ENCODE measurements around the gene LSM7.

The LSM7 gene

DNA sequence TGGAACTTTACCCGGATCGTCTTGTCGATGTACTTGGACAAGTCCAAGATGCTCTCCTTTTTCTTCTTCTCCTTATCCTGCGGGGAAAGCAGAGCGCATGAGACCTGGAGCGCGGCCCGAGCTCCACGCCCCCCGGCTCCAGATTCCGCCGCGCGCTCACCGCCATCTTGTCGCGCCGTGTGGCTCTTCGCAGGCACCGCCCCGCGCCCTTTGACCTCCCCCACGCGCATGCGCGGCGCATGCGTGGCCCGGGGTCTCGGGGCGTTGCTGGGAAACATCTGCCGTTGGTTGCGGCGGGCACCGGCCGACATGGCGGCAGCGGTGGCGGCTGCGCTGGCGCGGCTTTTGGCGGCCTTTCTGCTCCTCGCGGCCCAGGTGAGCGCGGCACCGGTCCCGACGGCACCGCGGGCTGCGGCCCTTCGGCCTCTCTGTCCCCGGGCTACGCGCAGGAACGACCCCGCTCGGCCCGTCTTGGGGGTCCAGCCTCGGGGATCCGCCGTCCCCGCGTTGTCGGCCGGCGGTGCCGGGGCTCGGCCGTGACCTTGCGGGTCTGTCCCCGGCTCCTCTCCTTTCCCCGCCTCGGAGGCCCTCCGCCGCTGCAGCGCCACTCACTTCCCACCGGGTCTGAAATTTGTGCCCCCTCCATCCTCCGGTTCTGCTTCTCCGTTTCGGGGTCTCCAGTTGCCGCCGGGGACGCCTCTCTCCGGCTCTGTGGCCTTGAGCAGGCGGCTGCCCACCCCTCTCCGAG lies at the start of gene LSM7, which contains the start of gene SPPL2B:
TSS of gene LSM7 (minus strand) at position 186 of the 748 bp plus-strand sequence. CDS start at position 166, 20 bp downstream.
TSS of gene SPPL2B (plus strand) at position 284 of the 748 bp plus-strand sequence. CDS start at position 310, 26 bp downstream.
- DNase-seq (ENCODE audit: low read depth), result peak; percentile 90

DNA sequence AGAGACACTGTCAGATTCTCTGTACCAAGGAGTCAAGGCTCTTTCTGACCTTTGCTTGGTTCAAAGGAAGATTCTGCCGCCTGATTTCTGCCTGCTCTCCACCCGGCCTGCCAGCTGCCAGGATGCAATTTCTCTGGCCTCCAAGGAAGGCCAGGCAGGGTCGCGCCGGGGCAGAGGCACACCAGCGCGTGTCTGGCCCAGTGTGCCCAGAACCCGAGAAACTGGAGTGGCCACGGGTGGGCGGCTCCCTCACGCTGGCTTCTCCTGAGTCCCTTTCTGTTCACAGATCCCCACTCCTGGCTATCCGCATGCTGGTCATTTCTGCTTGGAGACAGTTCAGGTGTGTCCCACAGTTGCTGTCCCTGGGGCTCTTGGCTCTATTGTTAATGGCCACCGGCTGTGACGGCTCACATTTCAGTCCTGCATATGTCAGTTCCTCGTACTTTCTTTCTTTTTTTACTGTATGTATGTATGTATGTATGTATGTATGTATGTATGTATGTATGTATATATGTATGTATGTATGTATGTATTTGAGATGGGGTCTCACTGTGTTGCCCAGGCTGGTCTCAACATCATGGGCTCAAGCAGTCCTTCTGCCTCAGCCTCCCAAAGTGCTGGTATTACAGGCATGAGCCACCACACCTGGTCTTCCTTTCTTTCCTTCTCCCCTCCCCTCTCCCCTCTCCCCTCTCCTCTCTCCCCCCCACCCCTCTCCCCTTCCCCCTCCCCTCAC lies 48.6 kb upstream of the LSM7 start:
- DNase-seq (ENCODE audit: low read depth), result no peak

DNA sequence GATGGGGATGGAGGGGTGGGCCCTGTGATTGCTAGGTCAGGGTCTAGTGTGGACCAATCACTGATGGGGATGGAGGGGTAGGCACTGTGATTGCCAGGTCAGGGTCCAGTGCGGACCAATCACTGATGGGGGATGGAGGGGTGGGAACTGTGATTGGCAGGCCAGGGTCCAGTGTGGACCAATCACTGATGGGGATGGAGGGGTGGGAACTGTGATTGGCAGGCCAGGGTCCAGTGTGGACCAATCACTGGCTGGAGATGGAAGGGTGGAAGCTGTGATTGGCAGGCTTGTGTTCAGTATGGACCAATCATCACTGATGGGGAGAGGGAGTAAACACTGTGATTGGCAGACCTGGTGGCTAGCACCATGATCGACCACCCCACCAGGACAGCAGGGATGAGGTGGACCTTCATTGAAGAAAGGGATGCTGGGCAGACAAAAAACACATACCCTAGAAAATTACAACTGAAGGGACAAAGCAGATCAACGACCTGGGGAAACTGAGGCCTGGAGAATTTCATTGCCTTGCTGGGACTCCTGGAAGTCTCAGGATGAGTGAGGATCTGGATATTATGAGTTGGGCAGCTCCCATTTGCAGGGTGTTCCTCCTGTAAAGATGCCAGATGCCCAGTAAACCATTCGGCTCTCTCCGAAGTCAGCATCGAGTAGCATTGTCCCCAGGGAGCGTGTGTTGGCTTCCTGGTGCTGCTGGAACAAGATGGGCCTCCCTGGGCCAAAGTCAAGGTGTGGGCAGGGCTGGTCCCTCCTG lies 47.2 kb upstream of the LSM7 start:
- DNase-seq (ENCODE audit: low read depth), result no peak

DNA sequence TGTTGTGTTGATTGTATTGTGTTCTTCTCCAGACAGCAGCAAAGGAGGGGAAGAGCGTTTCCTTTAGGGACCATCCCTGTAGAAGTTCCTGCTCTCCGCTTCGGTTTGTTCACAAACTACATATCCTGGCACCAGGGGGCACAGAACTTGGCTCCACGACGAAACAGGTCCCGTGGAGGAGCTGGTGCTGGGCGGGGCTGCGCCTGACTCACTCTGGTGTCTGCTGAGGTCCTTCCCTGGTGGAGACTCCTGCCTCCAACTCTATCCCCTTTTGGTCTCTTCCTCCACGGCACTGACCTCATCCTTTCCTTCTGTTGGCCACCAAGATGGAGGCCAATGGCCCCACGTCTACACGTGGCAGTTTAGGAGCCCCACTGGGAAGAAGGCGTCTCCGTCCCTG lies 46.4 kb upstream of the LSM7 start:
- no peak for DNase-seq (ENCODE audit: low read depth)

DNA sequence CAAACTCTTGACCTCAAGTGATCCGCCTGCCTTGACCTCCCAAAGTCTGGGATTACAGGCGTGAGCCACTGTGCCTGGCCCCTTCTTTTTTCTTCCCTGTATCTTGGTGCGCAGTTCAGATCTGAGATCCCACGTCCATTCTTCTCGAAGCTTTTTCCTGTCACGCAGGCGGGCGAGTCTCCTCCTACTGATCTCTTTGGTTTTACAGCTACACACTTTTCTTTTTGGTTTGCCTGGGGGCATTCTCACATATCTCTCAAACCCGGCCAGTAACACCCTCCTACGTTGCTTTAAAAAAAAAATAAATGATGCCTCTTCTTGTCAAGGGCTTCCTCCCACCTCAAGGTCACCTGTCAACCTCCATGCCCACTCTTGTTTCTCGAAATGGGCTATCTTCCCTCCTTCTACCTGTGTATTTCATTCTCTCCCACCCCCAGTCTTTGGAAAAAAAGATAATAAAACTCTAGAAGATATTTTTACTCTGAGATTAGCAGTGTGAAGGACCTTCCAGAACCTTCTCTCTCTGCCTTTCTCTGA lies 43.8 kb upstream of the LSM7 start:
- DNase-seq (ENCODE audit: low read depth), result no peak

DNA sequence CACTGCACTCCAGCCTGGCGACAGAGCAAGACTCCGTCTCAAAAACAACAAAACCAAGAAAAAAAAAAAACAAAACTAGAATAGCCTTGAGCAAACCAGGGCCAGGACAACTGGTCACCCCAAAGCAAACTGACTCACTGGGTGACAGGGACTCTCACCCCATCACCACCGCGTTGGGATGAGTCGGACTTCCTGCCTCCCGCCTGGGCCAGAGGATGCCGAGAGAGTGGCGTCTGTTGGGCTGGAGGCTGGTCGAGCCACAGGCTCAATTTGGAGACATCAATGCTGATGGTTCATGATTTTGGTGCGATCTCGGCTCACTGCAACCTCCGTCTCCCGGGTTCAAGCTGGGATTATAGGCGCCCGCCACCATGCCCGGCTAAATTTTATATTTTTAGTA lies 43.3 kb upstream of the LSM7 start:
- no peak for DNase-seq (ENCODE audit: low read depth)

DNA sequence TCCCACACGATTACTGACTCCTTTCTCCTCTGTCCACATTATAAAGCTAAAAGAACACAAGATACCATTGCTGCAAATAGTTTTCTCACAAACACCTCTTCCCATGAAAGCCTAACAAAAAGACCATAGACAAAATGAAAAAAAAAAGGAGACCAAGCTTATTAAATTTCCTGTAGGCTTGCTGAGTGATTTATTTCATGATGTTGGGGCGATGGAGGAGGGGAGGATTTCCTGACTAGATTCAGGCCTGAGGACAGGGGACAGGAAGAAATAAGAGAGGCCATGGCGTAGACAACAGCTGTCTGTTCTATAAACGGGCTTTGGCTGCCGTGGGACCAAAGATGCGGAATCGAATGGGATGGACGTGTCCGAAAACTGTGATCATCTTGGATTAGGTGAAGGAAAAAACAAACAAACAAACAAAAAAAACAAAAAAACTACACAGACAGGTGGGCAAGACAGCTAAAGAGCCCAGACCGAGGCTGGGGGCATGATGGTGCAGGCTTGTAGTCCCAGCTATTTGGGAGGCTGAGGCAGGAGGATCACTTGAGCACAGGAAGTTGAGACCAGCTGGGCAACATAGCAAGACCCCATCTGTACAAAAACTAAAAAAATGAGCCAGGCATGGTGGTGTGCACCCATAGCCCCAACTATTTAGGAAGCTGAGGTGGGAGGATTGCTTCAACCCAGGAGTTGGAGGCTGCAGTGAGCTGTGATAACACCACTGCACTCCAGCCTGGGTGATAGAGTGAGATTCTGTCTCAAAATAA lies 37.0 kb upstream of the LSM7 start:
- DNase-seq (ENCODE audit: low read depth), result no peak

DNA sequence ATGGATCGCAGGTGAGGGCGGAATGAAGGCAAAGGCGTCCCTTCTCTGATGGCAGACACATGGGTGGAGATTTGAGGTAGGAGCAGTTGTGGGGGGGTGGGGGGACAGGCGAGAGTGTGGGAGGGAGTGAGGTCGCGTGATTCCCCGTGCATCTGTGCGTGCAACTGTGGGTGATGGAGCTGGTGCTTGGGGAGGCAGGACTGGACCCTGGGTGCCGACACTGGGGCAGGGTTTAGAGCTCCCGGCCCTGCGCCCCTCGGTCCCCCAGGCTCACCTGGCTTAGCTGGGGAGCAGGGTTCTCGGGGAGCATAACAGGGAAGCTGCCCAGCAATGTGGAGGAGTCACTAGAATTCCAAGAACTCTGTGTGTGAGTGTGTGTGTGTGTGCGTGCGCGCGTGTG lies 35.0 kb upstream of the LSM7 start:
- DNase-seq (ENCODE audit: low read depth), result no peak

DNA sequence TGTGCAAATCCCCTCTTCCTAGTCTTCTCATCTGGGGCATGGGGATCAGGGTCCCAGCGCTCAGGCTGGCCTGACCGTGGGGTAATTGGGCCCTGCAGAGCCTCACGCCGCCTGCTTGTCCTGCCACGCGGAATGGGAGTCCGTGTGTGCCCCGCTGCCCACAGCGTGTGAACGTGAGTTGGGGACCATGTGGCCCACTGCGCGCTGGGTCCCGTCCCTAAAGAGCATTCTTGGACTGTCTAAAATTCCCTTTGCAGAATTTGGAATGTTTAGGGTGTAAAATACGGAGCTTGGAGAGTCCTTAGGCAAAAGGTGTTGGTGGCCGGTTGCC lies 34.5 kb upstream of the LSM7 start:
- no peak for DNase-seq (ENCODE audit: low read depth)

DNA sequence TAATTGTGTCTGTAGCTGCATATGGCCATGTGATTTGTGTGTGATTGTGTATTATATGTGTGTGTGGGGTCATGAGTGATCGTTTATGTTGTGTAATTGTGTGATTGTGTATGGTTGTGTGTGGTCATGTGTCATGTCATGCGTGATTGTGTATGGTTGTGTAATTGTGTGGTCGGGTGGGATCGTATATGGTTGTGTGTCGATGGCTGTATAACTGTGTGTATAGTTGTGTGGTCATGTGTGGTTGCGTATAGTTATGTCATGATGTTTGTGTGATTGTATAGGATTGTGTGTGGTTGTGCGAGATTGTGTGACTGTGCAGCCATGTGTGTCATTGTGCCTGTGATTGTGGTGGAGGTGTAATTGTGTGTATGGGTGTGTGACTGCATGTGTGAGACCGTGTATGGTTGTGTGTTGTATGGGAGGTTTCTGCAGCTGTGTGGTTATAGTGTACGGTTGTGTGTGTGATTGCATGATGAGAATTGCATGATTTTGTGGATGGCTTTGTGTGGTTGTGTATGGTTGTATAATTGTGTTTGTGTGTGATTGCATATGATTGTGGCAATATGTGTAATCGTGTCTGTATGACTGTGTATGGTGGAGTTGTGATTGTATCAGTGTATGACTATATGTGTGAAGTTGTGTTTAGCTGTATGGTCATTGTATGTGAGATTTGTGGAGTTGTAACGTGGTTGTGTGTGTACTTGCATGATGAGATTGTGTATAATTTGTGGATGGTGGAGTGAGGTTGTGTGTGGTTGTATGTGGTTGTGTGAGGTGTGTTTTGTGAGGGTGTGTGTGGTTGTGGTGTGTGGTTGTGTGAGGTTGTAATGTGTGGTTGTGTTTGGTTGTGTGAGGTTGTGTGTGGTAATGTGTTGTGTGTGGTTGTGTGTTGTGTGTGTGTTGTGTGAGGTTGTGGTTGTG lies 33.9 kb upstream of the LSM7 start:
- no peak for DNase-seq (ENCODE audit: low read depth)

DNA sequence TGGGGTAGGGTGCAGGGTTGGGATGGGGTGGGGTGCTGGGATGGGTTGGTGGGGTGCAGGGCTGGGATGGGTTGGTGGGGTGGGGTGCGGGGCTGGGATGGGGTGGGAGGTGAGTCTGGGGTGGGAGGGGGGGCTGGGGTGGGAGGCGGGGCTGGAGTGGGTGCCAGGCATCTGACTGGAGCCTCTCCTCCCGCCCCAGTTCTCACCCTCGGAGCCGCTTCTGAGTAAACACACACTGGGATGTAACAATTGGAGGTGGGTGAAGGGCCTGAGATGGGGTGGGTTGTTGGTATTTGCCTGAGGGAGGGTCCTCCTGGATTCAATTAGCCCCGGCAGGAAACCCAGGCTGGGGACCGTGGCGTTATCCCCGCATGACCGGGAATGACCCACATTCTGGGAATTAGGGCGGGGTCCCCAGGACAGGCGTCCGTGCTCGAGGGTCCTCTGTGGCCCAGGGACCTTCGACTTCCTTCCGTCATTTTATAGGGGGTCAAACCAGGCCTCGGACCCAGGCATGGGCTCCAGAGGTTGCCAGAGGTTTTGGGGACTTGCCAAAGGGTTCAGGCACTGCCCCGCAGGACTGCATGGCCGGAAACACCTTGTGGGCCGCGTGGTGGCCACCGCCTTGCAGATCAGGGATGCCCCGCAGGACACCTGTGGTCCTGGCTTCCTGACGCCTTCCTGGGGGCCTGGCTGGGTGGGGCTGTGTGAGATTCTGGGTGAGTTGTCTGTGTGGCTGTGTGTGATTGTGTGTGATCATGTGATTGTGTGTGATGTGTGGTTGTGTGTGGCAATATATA lies 33.1 kb upstream of the LSM7 start:
- DNase-seq (ENCODE audit: low read depth), result no peak

DNA sequence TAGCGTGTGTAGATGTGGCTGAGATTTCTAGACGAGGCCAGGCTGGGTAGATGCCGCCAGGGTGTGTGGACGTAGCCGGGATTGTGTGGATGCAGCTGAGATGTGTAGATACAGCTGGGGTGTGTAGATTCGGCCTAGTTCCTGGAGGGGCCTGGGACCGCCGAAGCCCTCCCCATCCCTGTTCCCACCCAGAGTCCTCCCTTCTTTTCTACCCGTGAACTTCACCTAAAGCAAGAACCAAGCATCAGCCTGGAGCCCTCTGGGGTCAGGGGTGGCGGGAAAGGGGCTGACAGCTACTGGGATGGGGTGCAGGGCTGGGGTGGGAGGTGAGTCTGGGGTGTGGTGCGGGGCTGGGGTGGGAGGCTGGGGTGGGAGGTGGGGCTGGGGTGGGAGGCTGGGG lies 32.4 kb upstream of the LSM7 start:
- DNase-seq (ENCODE audit: low read depth), result no peak

DNA sequence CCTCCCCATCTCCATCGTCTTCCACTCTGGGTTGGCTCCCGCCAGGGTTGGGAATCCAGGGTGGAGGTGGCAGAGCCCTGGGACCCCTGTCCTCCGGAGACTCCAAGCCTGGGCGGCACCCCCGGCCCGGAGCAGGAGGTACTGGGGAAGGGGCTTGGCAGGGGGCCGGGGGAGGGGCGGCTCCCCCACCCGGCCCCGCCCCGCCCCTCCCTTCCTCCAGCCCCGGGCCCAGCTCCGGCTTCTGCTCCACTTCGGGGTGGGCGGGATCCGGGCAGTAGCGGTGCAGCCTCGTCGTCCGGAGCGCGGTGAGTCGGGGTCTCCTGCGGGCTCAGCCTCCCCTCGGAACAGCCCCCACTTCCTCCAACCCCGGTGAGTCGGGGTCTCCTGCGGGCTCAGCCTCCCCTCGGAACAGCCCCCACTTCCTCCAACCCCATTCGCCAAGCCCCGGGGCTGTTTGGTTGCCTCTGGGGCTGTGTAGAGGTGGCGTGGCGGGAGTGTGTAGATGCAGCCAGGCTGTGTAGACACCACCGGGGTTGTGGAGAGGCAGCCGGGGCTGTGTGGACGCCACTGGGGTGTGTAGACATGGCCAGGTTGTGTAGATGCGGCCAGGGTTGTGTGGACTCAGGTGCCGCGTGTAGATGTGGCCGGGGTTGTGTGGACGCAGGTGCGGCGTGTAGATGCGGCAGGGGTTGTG lies 31.8 kb upstream of the LSM7 start, which contains the start of gene TMPRSS9:
TSS of gene TMPRSS9 (plus strand) at position 274 of the 694 bp plus-strand sequence. CDS start 29,521 bp downstream, outside the sequence.
- no peak for DNase-seq (ENCODE audit: low read depth)

DNA sequence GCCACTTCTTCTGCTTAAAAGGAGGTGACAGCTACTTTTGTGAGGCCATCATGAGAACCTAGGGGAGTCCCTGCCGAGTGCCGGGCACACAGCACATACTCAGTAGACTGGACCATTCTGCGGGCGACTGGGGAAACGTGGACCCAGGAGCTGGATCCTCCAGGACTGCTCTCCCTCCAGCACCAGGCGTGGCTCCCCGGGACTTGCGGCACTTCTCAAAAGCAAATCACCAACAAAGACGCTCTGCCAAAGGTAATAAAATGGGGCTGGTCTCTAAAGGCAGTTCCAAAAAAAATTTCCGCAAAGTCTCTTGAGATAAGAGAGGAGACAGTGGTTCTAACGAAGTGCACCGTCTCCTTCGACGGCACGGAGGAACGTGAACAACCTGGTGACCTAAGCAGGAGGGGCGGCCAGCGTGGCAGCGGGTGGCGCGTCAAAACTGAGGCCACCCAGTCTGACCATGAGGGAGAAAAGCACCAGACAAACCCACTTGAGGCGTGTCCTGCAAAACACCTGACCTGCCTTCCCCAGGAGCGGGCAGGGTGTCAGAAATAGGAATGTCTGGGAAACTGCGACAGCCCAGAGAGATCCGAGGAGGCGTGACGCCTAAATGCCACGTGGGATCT lies 30.3 kb upstream of the LSM7 start:
- DNase-seq (ENCODE audit: low read depth), result no peak

DNA sequence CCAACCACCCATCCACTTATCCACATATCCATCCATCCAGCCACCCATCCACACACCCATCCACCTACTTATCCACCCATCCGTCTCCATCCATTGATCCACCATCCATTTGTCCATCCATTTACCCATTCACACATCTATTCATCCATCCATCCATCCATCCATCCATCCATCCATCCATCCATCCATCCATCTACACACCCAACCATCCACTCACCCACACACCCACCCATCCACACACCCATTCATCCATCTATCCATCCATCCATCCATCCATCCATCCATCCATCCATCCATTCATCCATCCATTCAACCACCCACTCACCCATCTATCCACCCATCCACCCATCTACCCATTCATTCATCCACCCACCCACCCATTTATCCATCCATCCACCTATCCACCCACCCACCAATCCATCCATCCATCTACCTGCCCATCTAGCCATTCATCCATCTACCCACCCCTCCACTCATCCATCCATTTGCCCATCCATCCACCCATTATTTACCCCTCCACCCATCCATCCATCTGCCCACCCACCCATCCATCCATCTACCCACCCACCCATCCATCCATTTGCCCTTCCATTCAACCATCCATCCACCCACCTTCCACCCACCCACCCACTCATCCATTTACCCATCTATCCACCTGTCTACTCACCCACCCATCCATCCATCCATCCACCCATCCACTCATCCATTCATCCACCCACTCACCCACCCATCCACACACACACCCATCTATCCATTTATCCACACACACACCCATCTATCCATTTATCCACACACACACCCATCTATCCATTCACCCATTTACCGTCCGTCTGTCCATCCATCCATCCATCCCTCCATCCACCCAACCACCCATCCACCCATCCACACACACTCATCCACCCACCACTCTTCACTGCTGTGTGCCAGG lies 29.2 kb upstream of the LSM7 start:
- DNase-seq (ENCODE audit: low read depth), result no peak

DNA sequence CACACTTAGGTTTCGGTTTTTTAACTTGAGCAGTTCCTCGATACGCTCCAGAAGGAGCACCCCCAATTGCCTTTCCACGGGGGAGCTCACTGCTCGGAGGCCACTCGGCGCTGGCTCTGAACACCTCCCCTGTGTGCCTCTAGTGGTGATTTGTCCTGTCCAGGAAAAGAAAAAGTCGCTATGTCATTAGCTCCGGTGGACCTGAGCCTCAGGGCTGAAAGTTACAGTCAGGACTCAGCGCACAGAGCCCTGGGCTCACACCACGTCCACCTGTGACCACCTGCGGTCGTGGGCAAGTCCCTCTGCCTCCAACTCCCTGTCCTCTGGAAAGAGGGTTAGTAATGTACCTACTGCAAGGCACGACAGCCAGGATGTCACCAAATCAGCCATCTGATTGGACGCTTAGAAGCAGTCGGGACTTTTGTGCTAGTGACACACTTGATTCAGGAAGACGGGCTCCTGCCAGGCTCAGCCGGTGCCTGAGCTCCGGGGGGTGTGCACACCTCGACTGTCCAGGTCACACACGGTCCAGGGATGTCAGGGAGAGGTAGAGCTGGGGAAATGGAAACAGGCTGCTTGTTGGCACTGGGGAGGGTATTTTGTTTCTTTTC lies 27.8 kb upstream of the LSM7 start:
- no peak for DNase-seq (ENCODE audit: low read depth)
